HG02571 (cell line): ENCODE measurements around the gene NFKB1.
"Not testable (repeated sequence)": the region's sequence is repeated elsewhere in the genome, so short reads cannot be mapped to it uniquely, and the experiment has no call there.

Experiments used
- ATAC-seq: cut with Tn5 transposase; IDR thresholded peaks from one replicate; pipeline ENCODE4 v1.9.1; 2021; ENCODE audit warnings: mild to moderate bottlenecking, moderate library complexity; ENCODE audit not compliant: unreplicated experiment

The NFKB1 gene

GRCh38 chr4:102500696-102501446 is at the start of gene NFKB1:
NFKB1 (plus strand) TSS chr4:102501359; CDS start chr4:102525519, 24,160 bp downstream.
- ATAC-seq, result peak; percentile 62

- ATAC-seq, result no peak
Observed at GRCh38 chr4:102452854-102453253, 48.3 kb upstream of the NFKB1 start.

GRCh38 chr4:102453827-102454226 is 47.3 kb upstream of the NFKB1 start:
- ATAC-seq, result no peak

GRCh38 chr4:102454268-102454667 is 46.9 kb upstream of the NFKB1 start:
- no peak for ATAC-seq

- no peak for ATAC-seq
Observed at GRCh38 chr4:102454981-102455685, 46.0 kb upstream of the NFKB1 start.

- ATAC-seq, result no peak
Observed at GRCh38 chr4:102455750-102456149, 45.4 kb upstream of the NFKB1 start.

GRCh38 chr4:102466298-102466697 is 34.9 kb upstream of the NFKB1 start:
- no peak for ATAC-seq

GRCh38 chr4:102469806-102470205 is 31.4 kb upstream of the NFKB1 start:
- no peak for ATAC-seq

GRCh38 chr4:102472441-102473013 is 28.6 kb upstream of the NFKB1 start:
- no peak for ATAC-seq

GRCh38 chr4:102473476-102473875 is 27.7 kb upstream of the NFKB1 start:
- ATAC-seq, result no peak

GRCh38 chr4:102474736-102475504 is 26.2 kb upstream of the NFKB1 start:
- no peak for ATAC-seq

GRCh38 chr4:102477657-102478056 is 23.5 kb upstream of the NFKB1 start:
- no peak for ATAC-seq

- no peak for ATAC-seq
Observed at GRCh38 chr4:102478186-102478585, 23.0 kb upstream of the NFKB1 start.

- ATAC-seq, result not testable (repeated sequence)
Observed at GRCh38 chr4:102479832-102480231, 21.3 kb upstream of the NFKB1 start.

- ATAC-seq, result no peak
Observed at GRCh38 chr4:102483120-102483519, 18.0 kb upstream of the NFKB1 start.

GRCh38 chr4:102483990-102484692 is 17.0 kb upstream of the NFKB1 start:
- not testable (repeated sequence) for ATAC-seq

GRCh38 chr4:102492531-102493241 is 8.5 kb upstream of the NFKB1 start:
- no peak for ATAC-seq

- no peak for ATAC-seq
Observed at GRCh38 chr4:102493257-102493656, 7.9 kb upstream of the NFKB1 start.

- ATAC-seq, result no peak
Observed at GRCh38 chr4:102493794-102494193, 7.4 kb upstream of the NFKB1 start.

GRCh38 chr4:102494603-102495002 is 6.6 kb upstream of the NFKB1 start:
- no peak for ATAC-seq
